Neural progenitor cell (in vitro differentiated cells): ENCODE measurements around the gene EGFR. TPM values are rescaled to one million over a fixed set of nuclear protein-coding genes. Genes with fewer than 3 reads are reported as not detected.
A peak's percentile ranks its signal among the peaks of the same experiment; 100 is the strongest.
"Not testable (repeated sequence)": the region's sequence is repeated elsewhere in the genome, so short reads cannot be mapped to it uniquely, and the experiment has no call there.

Experiments
- DNase-seq: peaks from one replicate; pipeline ENCODE4 v3.0.0-alpha.2; 2016; ENCODE audit warnings: low spot score
- H2AFZ ChIP-seq: fragments of 200-600 bp; sonication (generic); replicated peaks from 2 replicates; pipeline ENCODE4 v1.6.1; 2016; ENCODE audit warnings: antibody characterized with exemption
- H3F3A ChIP-seq: fragments of 200-600 bp; sonication (generic); 2 replicates; pipeline ENCODE4 v1.6.1; 2016; ENCODE audit warnings: antibody characterized with exemption, low read depth
- H3K27ac ChIP-seq: fragments of 200-600 bp; sonication (generic); 2 replicates; pipeline ENCODE4 v1.5.1; 2016; ENCODE audit warnings: mild to moderate bottlenecking
- H3K27me3 ChIP-seq: fragments of 200-600 bp; sonication (generic); 2 replicates; pipeline ENCODE4 v1.6.1; 2016; ENCODE audit warnings: mild to moderate bottlenecking, moderate library complexity
- H3K36me3 ChIP-seq: fragments of 200-600 bp; sonication (generic); 2 replicates; pipeline ENCODE4 v1.5.1; 2016
- H3K4me1 ChIP-seq: fragments of 200-600 bp; sonication (generic); 2 replicates; pipeline ENCODE4 v1.6.1; 2016; ENCODE audit warnings: mixed run types
- H3K4me2 ChIP-seq: fragments of 200-600 bp; sonication (generic); 2 replicates; pipeline ENCODE4 v1.6.1; 2016
- H3K4me3 ChIP-seq: fragments of 200-600 bp; sonication (generic); 2 replicates; pipeline ENCODE4 v1.5.1; 2016
- H3K79me2 ChIP-seq: fragments of 200-600 bp; sonication (generic); 2 replicates; pipeline ENCODE4 v1.6.1; 2016; ENCODE audit warnings: low read depth
- H3K9ac ChIP-seq: fragments of 200-600 bp; sonication (generic); 2 replicates; pipeline ENCODE4 v1.6.1; 2016
- H3K9me3 ChIP-seq: fragments of 200-600 bp; sonication (generic); 2 replicates; pipeline ENCODE4 v1.5.1; 2016; ENCODE audit warnings: low read depth
- H4K20me1 ChIP-seq: fragments of 200-600 bp; sonication (generic); 2 replicates; pipeline ENCODE4 v1.6.1; 2016; ENCODE audit warnings: low read depth
- H3K27ac Mint-ChIP-seq: 3 replicates; pipeline ENCODE4 v1.8.0; 2021; ENCODE audit warnings: mixed read lengths
- H3K27me3 Mint-ChIP-seq: 2 replicates; pipeline ENCODE4 v1.8.0; 2022; ENCODE audit warnings: low read depth, mild to moderate bottlenecking, inconsistent platforms, moderate library complexity, mixed read lengths; ENCODE audit not compliant: insufficient read depth
- H3K36me3 Mint-ChIP-seq: 3 replicates; pipeline ENCODE4 v1.8.0; 2021; ENCODE audit warnings: mixed read lengths
- H3K4me1 Mint-ChIP-seq: 3 replicates; pipeline ENCODE4 v1.8.0; 2021; ENCODE audit warnings: mixed read lengths
- H3K4me3 Mint-ChIP-seq: 3 replicates; pipeline ENCODE4 v1.8.0; 2021; ENCODE audit warnings: mild to moderate bottlenecking, moderate library complexity, mixed read lengths
- H3K9me3 Mint-ChIP-seq: 3 replicates; pipeline ENCODE4 v1.8.0; 2020; ENCODE audit warnings: mixed read lengths
- CTCF ChIP-seq: fragments of 200-600 bp; sonication (generic); IDR thresholded peaks from 2 replicates; pipeline ENCODE4 v1.5.1; 2017; ENCODE audit warnings: antibody characterized with exemption, mild to moderate bottlenecking
- EZH2 ChIP-seq: fragments of 200-600 bp; sonication (generic); IDR thresholded peaks from 2 replicates; pipeline ENCODE4 v1.6.1; 2017; ENCODE audit warnings: antibody characterized with exemption, mild to moderate bottlenecking, moderate library complexity
- EZH2phosphoT487 ChIP-seq: fragments of 200-600 bp; sonication (generic); IDR thresholded peaks from 2 replicates; pipeline ENCODE4 v1.6.1; 2017; ENCODE audit warnings: antibody characterized with exemption
- total RNA-seq: library from RNA; depleted of rRNA; stranded (reverse); fragments of >200 nt; gene quantifications from 2 replicates; pipeline ENCODE4 v1.2.3, GENCODE V29; 2015; ENCODE audit warnings: low replicate concordance

The EGFR gene
- total RNA-seq, 1 donor from 2014 or later: 4.6 TPM

GRCh38 chr7:55034776-55035175 lies 16.0 kb downstream of the EGFR start:
- no peaks in the 10 kb centered on the region for H3K36me3 Mint-ChIP-seq
- no peak for DNase-seq
- H3K27ac Mint-ChIP-seq: no peak overlapping the region
- no peak overlapping the region for H3K4me3 Mint-ChIP-seq
- Histone ChIP-seq H3K79me2 (no peaks in the 10 kb centered on the region), H4K20me1 (no peaks in the 10 kb centered on the region), H3K4me3 (no peak overlapping the region), H3K9ac (no peak overlapping the region), H2AFZ (no peak overlapping the region), H3F3A (no peaks in the 10 kb centered on the region), H3K27ac (no peak overlapping the region), H3K4me1 (peaks cover 11% of the 10 kb centered on the region), H3K4me2 (no peak overlapping the region), H3K27me3 (no peaks in the 10 kb centered on the region), H3K36me3 (no peaks in the 10 kb centered on the region), H3K9me3 (no peaks in the 10 kb centered on the region)
- H3K4me1 Mint-ChIP-seq: peaks cover 3% of the 10 kb centered on the region
- H3K9me3 Mint-ChIP-seq: no peaks in the 10 kb centered on the region
- H3K27me3 Mint-ChIP-seq: peaks cover 2% of the 10 kb centered on the region
- TF ChIP-seq CTCF (no peak), EZH2phosphoT487 (no peak), EZH2 (no peak)

GRCh38 chr7:55035410-55035809 lies 16.6 kb downstream of the EGFR start:
- H2AFZ ChIP-seq: not testable (repeated sequence)

GRCh38 chr7:55036950-55037736 lies 18.3 kb downstream of the EGFR start:
- H3K27me3 Mint-ChIP-seq: no peaks in the 10 kb centered on the region
- Histone ChIP-seq H3K36me3 (no peaks in the 10 kb centered on the region), H2AFZ (no peak overlapping the region), H3K4me2 (no peak overlapping the region), H3F3A (no peaks in the 10 kb centered on the region), H3K4me3 (no peak overlapping the region), H3K27ac (no peak overlapping the region), H3K79me2 (no peaks in the 10 kb centered on the region), H3K9me3 (no peaks in the 10 kb centered on the region), H3K9ac (no peak overlapping the region), H4K20me1 (no peaks in the 10 kb centered on the region), H3K4me1 (peaks cover 11% of the 10 kb centered on the region), H3K27me3 (no peaks in the 10 kb centered on the region)
- DNase-seq: peak; percentile 22
- no peaks in the 10 kb centered on the region for H3K36me3 Mint-ChIP-seq
- H3K4me3 Mint-ChIP-seq: no peak overlapping the region
- H3K4me1 Mint-ChIP-seq: peaks cover 3% of the 10 kb centered on the region
- no peaks in the 10 kb centered on the region for H3K9me3 Mint-ChIP-seq
- TF ChIP-seq CTCF: no peak
- TF ChIP-seq EZH2phosphoT487: no peak
- TF ChIP-seq EZH2: no peak
- H3K27ac Mint-ChIP-seq: no peak overlapping the region

More at GRCh38 chr7:55035410-55035809, 16.6 kb downstream of the EGFR start:
- H3K4me3 ChIP-seq, H3K27ac Mint-ChIP-seq, H3K9ac ChIP-seq, H3K27ac ChIP-seq, H3K9me3 Mint-ChIP-seq, H3K9me3 ChIP-seq, H3K79me2 ChIP-seq, H3K4me1 Mint-ChIP-seq, H4K20me1 ChIP-seq, H3K4me2 ChIP-seq, DNase-seq, H3K27me3 Mint-ChIP-seq, H3K4me3 Mint-ChIP-seq, H3K36me3 Mint-ChIP-seq, H3K36me3 ChIP-seq, H3K27me3 ChIP-seq, H3F3A ChIP-seq: not testable (repeated sequence)
- H3K4me1 ChIP-seq: peaks cover 11% of the 10 kb centered on the region

- no peak overlapping the region for H3K4me3 Mint-ChIP-seq
- no peak for TF ChIP-seq EZH2
- TF ChIP-seq CTCF: no peak
- TF ChIP-seq EZH2phosphoT487: no peak
- Histone ChIP-seq H3K27me3 (no peaks in the 10 kb centered on the region), H3K36me3 (no peaks in the 10 kb centered on the region), H3K4me1 (peaks cover 4% of the 10 kb centered on the region), H3K4me3 (no peak overlapping the region), H4K20me1 (no peaks in the 10 kb centered on the region), H3K4me2 (no peak overlapping the region), H3K27ac (no peak overlapping the region), H3K79me2 (no peaks in the 10 kb centered on the region), H3K9me3 (no peaks in the 10 kb centered on the region), H2AFZ (no peak overlapping the region), H3F3A (no peaks in the 10 kb centered on the region), H3K9ac (no peak overlapping the region)
- H3K27ac Mint-ChIP-seq: no peak overlapping the region
- no peaks in the 10 kb centered on the region for H3K36me3 Mint-ChIP-seq
- no peaks in the 10 kb centered on the region for H3K27me3 Mint-ChIP-seq
- H3K4me1 Mint-ChIP-seq: peaks cover 7% of the 10 kb centered on the region
- H3K9me3 Mint-ChIP-seq: no peaks in the 10 kb centered on the region
- DNase-seq: no peak
Measured at GRCh38 chr7:55043691-55044370, 25.0 kb downstream of the EGFR start.
